IgD-negative memory B cell (primary cell): ENCODE results near the gene HIVEP3. TPM values are rescaled to one million over a fixed set of nuclear protein-coding genes. Genes with fewer than 3 reads are reported as not detected.
"Not testable (repeated sequence)": the region's sequence is repeated elsewhere in the genome, so short reads cannot be mapped to it uniquely, and the experiment has no call there.

Source experiments
- H3K27ac Mint-ChIP-seq, 3 donors: one replicate each; pipeline ENCODE4 v1.8.0; 2020 to 2022; ENCODE audit warnings: mild to moderate bottlenecking in 3 of 3, mixed read lengths in 3 of 3, moderate library complexity in 1 of 3
- H3K27me3 Mint-ChIP-seq: one replicate; pipeline ENCODE4 v1.8.0; 2021; ENCODE audit warnings: mixed read lengths
- H3K36me3 Mint-ChIP-seq: one replicate; pipeline ENCODE4 v1.8.0; 2020; ENCODE audit warnings: mild to moderate bottlenecking, mixed read lengths
- H3K4me1 Mint-ChIP-seq, 3 donors: one replicate each; pipeline ENCODE4 v1.8.0; 2020 to 2022; ENCODE audit warnings: mixed read lengths in 3 of 3, mild to moderate bottlenecking in 1 of 3
- H3K4me3 Mint-ChIP-seq, 4 donors: one replicate each; pipeline ENCODE4 v1.8.0; 2020 to 2022; ENCODE audit warnings: mild to moderate bottlenecking in 4 of 4, mixed read lengths in 4 of 4, moderate library complexity in 3 of 4
- H3K9me3 Mint-ChIP-seq, 3 donors: one replicate each; pipeline ENCODE4 v1.8.0; 2020 to 2021; ENCODE audit warnings: mixed read lengths in 3 of 3, mild to moderate bottlenecking in 1 of 3
- polyA plus RNA-seq: library from polyadenylated mRNA; unstranded; fragments of 300-500 nt; fragmentation: Illumina TruSeq; gene quantifications from one replicate; pipeline ENCODE4 v1.2.3, GENCODE V29; 2021

HIVEP3 gene
- polyA plus RNA-seq, 1 donor from 2014 or later: 1.4 TPM

GRCh38 chr1:41698916-41699860 lies 219.5 kb downstream of the HIVEP3 start:
- Mint-ChIP-seq H3K4me3 (peak overlapping the region in 2 of 4 donors; percentile 57 to 65), H3K27ac (peak overlapping the region in 1 of 3 donors; percentile 6)

GRCh38 chr1:41696381-41696780 lies 222.3 kb downstream of the HIVEP3 start:
- peaks cover 8 to 14% (median 13%) of the 10 kb centered on the region in 3 donors for H3K4me1 Mint-ChIP-seq
- no peaks in the 10 kb centered on the region for H3K27me3 Mint-ChIP-seq
- no peak overlapping the region for H3K27ac Mint-ChIP-seq
- no peak overlapping the region for H3K4me3 Mint-ChIP-seq
- H3K9me3 Mint-ChIP-seq: no peaks in the 10 kb centered on the region
- H3K36me3 Mint-ChIP-seq: no peaks in the 10 kb centered on the region

More at GRCh38 chr1:41698916-41699860, 219.5 kb downstream of the HIVEP3 start:
- no peaks in the 10 kb centered on the region for H3K9me3 Mint-ChIP-seq
- H3K27me3 Mint-ChIP-seq: no peaks in the 10 kb centered on the region
- no peaks in the 10 kb centered on the region for H3K36me3 Mint-ChIP-seq
- peaks cover 8 to 14% (median 13%) of the 10 kb centered on the region in 3 donors for H3K4me1 Mint-ChIP-seq

GRCh38 chr1:41695118-41695745 lies 223.5 kb downstream of the HIVEP3 start:
- Mint-ChIP-seq H3K4me1 (peaks cover 9 to 15% (median 13%) of the 10 kb centered on the region in 3 donors), H3K4me3 (no peak overlapping the region), H3K9me3 (no peaks in the 10 kb centered on the region), H3K36me3 (no peaks in the 10 kb centered on the region), H3K27me3 (no peaks in the 10 kb centered on the region), H3K27ac (no peak overlapping the region)

- H3K4me1 Mint-ChIP-seq, H3K9me3 Mint-ChIP-seq, H3K4me3 Mint-ChIP-seq, H3K27me3 Mint-ChIP-seq, H3K36me3 Mint-ChIP-seq, H3K27ac Mint-ChIP-seq: not testable (repeated sequence)
Observed at GRCh38 chr1:41691966-41692365, 226.8 kb downstream of the HIVEP3 start.

GRCh38 chr1:41691424-41691823 lies 227.3 kb downstream of the HIVEP3 start:
- no peaks in the 10 kb centered on the region for H3K36me3 Mint-ChIP-seq
- no peaks in the 10 kb centered on the region for H3K9me3 Mint-ChIP-seq
- H3K27ac Mint-ChIP-seq: no peak overlapping the region
- H3K4me3 Mint-ChIP-seq: no peak overlapping the region
- peaks cover 3 to 8% (median 3%) of the 10 kb centered on the region in 3 donors for H3K4me1 Mint-ChIP-seq
- no peaks in the 10 kb centered on the region for H3K27me3 Mint-ChIP-seq

GRCh38 chr1:41690331-41690730 lies 228.4 kb downstream of the HIVEP3 start:
- H3K36me3 Mint-ChIP-seq: no peaks in the 10 kb centered on the region
- H3K4me1 Mint-ChIP-seq: peaks cover 3 to 8% (median 3%) of the 10 kb centered on the region in 3 donors
- H3K27me3 Mint-ChIP-seq: no peaks in the 10 kb centered on the region
- H3K27ac Mint-ChIP-seq: no peak overlapping the region
- H3K4me3 Mint-ChIP-seq: no peak overlapping the region
- H3K9me3 Mint-ChIP-seq: no peaks in the 10 kb centered on the region

- H3K27ac Mint-ChIP-seq: no peak overlapping the region
Observed at GRCh38 chr1:41689558-41689981, 229.2 kb downstream of the HIVEP3 start.

GRCh38 chr1:41689139-41689538 lies 229.6 kb downstream of the HIVEP3 start:
- Mint-ChIP-seq H3K9me3 (no peaks in the 10 kb centered on the region), H3K36me3 (no peaks in the 10 kb centered on the region), H3K27ac (no peak overlapping the region), H3K4me3 (peak overlapping the region in 1 of 4 donors; percentile 26), H3K27me3 (no peaks in the 10 kb centered on the region), H3K4me1 (peaks cover 10 to 16% (median 13%) of the 10 kb centered on the region in 3 donors)

More at GRCh38 chr1:41689558-41689981, 229.2 kb downstream of the HIVEP3 start:
- Mint-ChIP-seq H3K4me3 (no peak overlapping the region), H3K4me1 (peaks cover 7 to 11% (median 9%) of the 10 kb centered on the region in 3 donors), H3K27me3 (no peaks in the 10 kb centered on the region), H3K36me3 (no peaks in the 10 kb centered on the region), H3K9me3 (no peaks in the 10 kb centered on the region)

- H3K4me1 Mint-ChIP-seq: peaks cover 23 to 33% (median 29%) of the 10 kb centered on the region in 3 donors
- peak overlapping the region in 1 of 3 donors; percentile 24 for H3K27ac Mint-ChIP-seq
- H3K36me3 Mint-ChIP-seq: no peaks in the 10 kb centered on the region
- no peaks in the 10 kb centered on the region for H3K9me3 Mint-ChIP-seq
- no peaks in the 10 kb centered on the region for H3K27me3 Mint-ChIP-seq
- no peak overlapping the region for H3K4me3 Mint-ChIP-seq
Observed at GRCh38 chr1:41687007-41687406, 231.7 kb downstream of the HIVEP3 start.

GRCh38 chr1:41683681-41684500 lies 234.8 kb downstream of the HIVEP3 start:
- no peaks in the 10 kb centered on the region for H3K36me3 Mint-ChIP-seq
- H3K9me3 Mint-ChIP-seq: no peaks in the 10 kb centered on the region
- H3K27ac Mint-ChIP-seq: no peak overlapping the region
- peak overlapping the region in 1 of 4 donors; percentile 72 for H3K4me3 Mint-ChIP-seq
- H3K4me1 Mint-ChIP-seq: peaks cover 30 to 34% (median 30%) of the 10 kb centered on the region in 3 donors
- H3K27me3 Mint-ChIP-seq: no peaks in the 10 kb centered on the region

GRCh38 chr1:41682845-41683625 lies 235.7 kb downstream of the HIVEP3 start:
- peaks cover 37 to 39% (median 37%) of the 10 kb centered on the region in 3 donors for H3K4me1 Mint-ChIP-seq
- H3K9me3 Mint-ChIP-seq: no peaks in the 10 kb centered on the region
- no peaks in the 10 kb centered on the region for H3K27me3 Mint-ChIP-seq
- no peaks in the 10 kb centered on the region for H3K36me3 Mint-ChIP-seq
- H3K27ac Mint-ChIP-seq: no peak overlapping the region
- H3K4me3 Mint-ChIP-seq: peak overlapping the region in 1 of 4 donors; percentile 78

- Mint-ChIP-seq H3K9me3 (no peaks in the 10 kb centered on the region), H3K27ac (no peak overlapping the region), H3K36me3 (no peaks in the 10 kb centered on the region), H3K27me3 (no peaks in the 10 kb centered on the region), H3K4me3 (no peak overlapping the region), H3K4me1 (peaks cover 37 to 43% (median 37%) of the 10 kb centered on the region in 3 donors)
Observed at GRCh38 chr1:41682149-41682548, 236.6 kb downstream of the HIVEP3 start.

- Mint-ChIP-seq H3K36me3 (no peaks in the 10 kb centered on the region), H3K27ac (no peak overlapping the region), H3K4me1 (peaks cover 33 to 46% (median 37%) of the 10 kb centered on the region in 3 donors), H3K9me3 (no peaks in the 10 kb centered on the region), H3K4me3 (peak overlapping the region in 1 of 4 donors; percentile 24), H3K27me3 (no peaks in the 10 kb centered on the region)
Observed at GRCh38 chr1:41681331-41682098, 237.2 kb downstream of the HIVEP3 start.
